ENCODE data around the gene THADA.
A peak's percentile ranks its signal among the peaks of the same experiment; 100 is the strongest.

Gene THADA

DNA sequence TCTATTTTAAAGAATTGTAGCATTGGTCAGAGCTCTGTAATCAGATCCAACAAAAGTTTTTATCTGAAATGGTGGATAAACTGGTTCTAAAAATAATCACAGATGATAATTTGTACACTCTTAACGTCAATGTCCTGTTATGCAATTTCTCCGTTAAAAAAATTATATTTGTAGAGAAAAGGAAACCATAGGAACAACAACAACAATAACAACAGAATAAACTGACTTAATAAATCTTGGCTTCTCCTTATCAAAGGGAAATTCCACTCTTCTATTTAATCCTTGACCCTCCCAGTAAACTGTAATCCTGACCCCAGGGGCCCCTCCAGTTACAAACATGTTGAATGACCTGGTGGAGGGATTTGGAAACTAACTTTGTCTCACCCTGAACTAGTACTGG, 290.8 kb downstream of the THADA start:
- no CpG with 5 or more reads among the region's 2 CpGs for WGBS (ENCODE audit: insufficient coverage)
- no peaks in the 10 kb centered on the region for H3K4me1 ChIP-seq (ENCODE audit: control extremely low read depth in 1 of 4, control insufficient read depth in 4 of 4, insufficient read depth in 4 of 4, low read length in 3 of 4)
- no peak overlapping the region for H3K27ac ChIP-seq (ENCODE audit: insufficient read depth in 1 of 2, low read depth in 1 of 2, low read length in 2 of 2, poor library complexity in 1 of 2, severe bottlenecking in 2 of 2)
- H3K9me3 ChIP-seq (ENCODE audit: control extremely low read depth in 1 of 5, control insufficient read depth in 4 of 5, insufficient read depth in 2 of 5, low read depth in 1 of 5, low read length in 4 of 5), result no peaks in the 10 kb centered on the region
- peak in 2 of 3 donors; percentile 10 to 14 for DNase-seq
- POLR2A ChIA-PET, result interaction anchor here (0.6 kb wide), 1 partner anchor 184 kb away, joined by 3 read pairs; no protein-coding TSS in a partner anchor
- H3K36me3 ChIP-seq (ENCODE audit: control insufficient read depth in 4 of 4, insufficient read depth in 4 of 4, low read length in 3 of 4), result peaks cover 0 to 4% (median under 1%) of the 10 kb centered on the region in 4 experiments
- no peaks in the 10 kb centered on the region for H3K27me3 ChIP-seq (replicated peaks in 2 of 5; ENCODE audit: control insufficient read depth in 4 of 5, insufficient read depth in 5 of 5, low read length in 4 of 5)
- no peak overlapping the region for H3K4me3 ChIP-seq (ENCODE audit: control insufficient read depth in 1 of 7, extremely low read depth in 1 of 7, insufficient read depth in 4 of 7, low read depth in 2 of 7, low read length in 6 of 7)
- CTCF ChIA-PET, result interaction anchor here (1.2 kb wide), 1 partner anchor 21 kb away, joined by 3 read pairs; no protein-coding TSS in a partner anchor

- Histone ChIP-seq H3K4me3 (ENCODE audit: control insufficient read depth in 1 of 7, extremely low read depth in 1 of 7, insufficient read depth in 4 of 7, low read depth in 2 of 7, low read length in 6 of 7) (no peak overlapping the region), H3K4me1 (ENCODE audit: control extremely low read depth in 1 of 4, control insufficient read depth in 4 of 4, insufficient read depth in 4 of 4, low read length in 3 of 4) (no peaks in the 10 kb centered on the region), H3K27me3 (replicated peaks in 2 of 5; ENCODE audit: control insufficient read depth in 4 of 5, insufficient read depth in 5 of 5, low read length in 4 of 5) (no peaks in the 10 kb centered on the region), H3K36me3 (ENCODE audit: control insufficient read depth in 4 of 4, insufficient read depth in 4 of 4, low read length in 3 of 4) (peaks cover 0 to 4% (median under 1%) of the 10 kb centered on the region in 4 experiments), H3K9me3 (ENCODE audit: control extremely low read depth in 1 of 5, control insufficient read depth in 4 of 5, insufficient read depth in 2 of 5, low read depth in 1 of 5, low read length in 4 of 5) (no peaks in the 10 kb centered on the region), H3K27ac (ENCODE audit: insufficient read depth in 1 of 2, low read depth in 1 of 2, low read length in 2 of 2, poor library complexity in 1 of 2, severe bottlenecking in 2 of 2) (no peak overlapping the region)
- ChIA-PET POLR2A (no interaction called here), CTCF (interaction anchor here (1.1 to 1.3 kb wide), 2 partner anchors 13 to 30 kb away, joined by 3 read pairs; no protein-coding TSS in a partner anchor)
- no peak for DNase-seq
- WGBS (ENCODE audit: insufficient coverage), result 96% methylated on average over 3 of the region's 3 CpGs
Observed at GRCh38 chr2:43303889-43304288, 291.9 kb downstream of the THADA start.

- Histone ChIP-seq H3K36me3 (ENCODE audit: control insufficient read depth in 4 of 4, insufficient read depth in 4 of 4, low read length in 3 of 4) (peaks cover 0 to 4% (median under 1%) of the 10 kb centered on the region in 4 experiments), H3K4me3 (ENCODE audit: control insufficient read depth in 1 of 7, extremely low read depth in 1 of 7, insufficient read depth in 4 of 7, low read depth in 2 of 7, low read length in 6 of 7) (no peak overlapping the region), H3K27ac (ENCODE audit: insufficient read depth in 1 of 2, low read depth in 1 of 2, low read length in 2 of 2, poor library complexity in 1 of 2, severe bottlenecking in 2 of 2) (no peak overlapping the region), H3K27me3 (replicated peaks in 2 of 5; ENCODE audit: control insufficient read depth in 4 of 5, insufficient read depth in 5 of 5, low read length in 4 of 5) (no peaks in the 10 kb centered on the region), H3K4me1 (ENCODE audit: control extremely low read depth in 1 of 4, control insufficient read depth in 4 of 4, insufficient read depth in 4 of 4, low read length in 3 of 4) (no peaks in the 10 kb centered on the region), H3K9me3 (ENCODE audit: control extremely low read depth in 1 of 5, control insufficient read depth in 4 of 5, insufficient read depth in 2 of 5, low read depth in 1 of 5, low read length in 4 of 5) (no peaks in the 10 kb centered on the region)
- ChIA-PET POLR2A (no interaction called here), CTCF (interaction anchor here (1.1 to 2.1 kb wide), 4 partner anchors 9 to 255 kb away, joined by 3 to 7 read pairs (median 3); no protein-coding TSS in a partner anchor)
- DNase-seq, result no peak
Observed at GRCh38 chr2:43302961-43303494, 292.8 kb downstream of the THADA start.

GRCh38 chr2:43302182-43302960, 293.5 kb downstream of the THADA start:
- H3K4me3 ChIP-seq (ENCODE audit: control insufficient read depth in 1 of 7, extremely low read depth in 1 of 7, insufficient read depth in 4 of 7, low read depth in 2 of 7, low read length in 6 of 7), result no peak overlapping the region

GRCh38 chr2:43300781-43301583, 294.9 kb downstream of the THADA start:
- no peak overlapping the region for H3K27ac ChIP-seq (ENCODE audit: insufficient read depth in 1 of 2, low read depth in 1 of 2, low read length in 2 of 2, poor library complexity in 1 of 2, severe bottlenecking in 2 of 2)
- no peaks in the 10 kb centered on the region for H3K9me3 ChIP-seq (ENCODE audit: control extremely low read depth in 1 of 5, control insufficient read depth in 4 of 5, insufficient read depth in 2 of 5, low read depth in 1 of 5, low read length in 4 of 5)
- ChIA-PET CTCF (interaction anchor here (2.1 kb wide), 1 partner anchor 11 kb away, joined by 7 read pairs; no protein-coding TSS in a partner anchor), POLR2A (no interaction called here)
- H3K4me1 ChIP-seq (ENCODE audit: control extremely low read depth in 1 of 4, control insufficient read depth in 4 of 4, insufficient read depth in 4 of 4, low read length in 3 of 4), result no peaks in the 10 kb centered on the region
- DNase-seq, result no peak
- no peaks in the 10 kb centered on the region for H3K27me3 ChIP-seq (replicated peaks in 2 of 5; ENCODE audit: control insufficient read depth in 4 of 5, insufficient read depth in 5 of 5, low read length in 4 of 5)
- WGBS (ENCODE audit: insufficient coverage), result 84% methylated on average over 10 of the region's 13 CpGs
- H3K4me3 ChIP-seq (ENCODE audit: control insufficient read depth in 1 of 7, extremely low read depth in 1 of 7, insufficient read depth in 4 of 7, low read depth in 2 of 7, low read length in 6 of 7), result no peak overlapping the region
- no peaks in the 10 kb centered on the region for H3K36me3 ChIP-seq (ENCODE audit: control insufficient read depth in 4 of 4, insufficient read depth in 4 of 4, low read length in 3 of 4)

More at GRCh38 chr2:43302182-43302960, 293.5 kb downstream of the THADA start:
- WGBS (ENCODE audit: insufficient coverage), result 90% methylated on average over 3 of the region's 3 CpGs
- POLR2A ChIA-PET, result no interaction called here
- no peak for DNase-seq
- CTCF ChIA-PET, result interaction anchor here (1.2 to 2.1 kb wide), 2 partner anchors 10 to 256 kb away, joined by 3 to 7 read pairs; no protein-coding TSS in a partner anchor
- Histone ChIP-seq H3K36me3 (ENCODE audit: control insufficient read depth in 4 of 4, insufficient read depth in 4 of 4, low read length in 3 of 4) (peaks cover 0 to 3% (median under 1%) of the 10 kb centered on the region in 4 experiments), H3K9me3 (ENCODE audit: control extremely low read depth in 1 of 5, control insufficient read depth in 4 of 5, insufficient read depth in 2 of 5, low read depth in 1 of 5, low read length in 4 of 5) (no peaks in the 10 kb centered on the region), H3K27ac (ENCODE audit: insufficient read depth in 1 of 2, low read depth in 1 of 2, low read length in 2 of 2, poor library complexity in 1 of 2, severe bottlenecking in 2 of 2) (no peak overlapping the region), H3K4me1 (ENCODE audit: control extremely low read depth in 1 of 4, control insufficient read depth in 4 of 4, insufficient read depth in 4 of 4, low read length in 3 of 4) (no peaks in the 10 kb centered on the region), H3K27me3 (replicated peaks in 2 of 5; ENCODE audit: control insufficient read depth in 4 of 5, insufficient read depth in 5 of 5, low read length in 4 of 5) (no peaks in the 10 kb centered on the region)

GRCh38 chr2:43300222-43300621, 295.6 kb downstream of the THADA start:
- Histone ChIP-seq H3K27me3 (replicated peaks in 2 of 5; ENCODE audit: control insufficient read depth in 4 of 5, insufficient read depth in 5 of 5, low read length in 4 of 5) (no peaks in the 10 kb centered on the region), H3K9me3 (ENCODE audit: control extremely low read depth in 1 of 5, control insufficient read depth in 4 of 5, insufficient read depth in 2 of 5, low read depth in 1 of 5, low read length in 4 of 5) (no peaks in the 10 kb centered on the region), H3K4me1 (ENCODE audit: control extremely low read depth in 1 of 4, control insufficient read depth in 4 of 4, insufficient read depth in 4 of 4, low read length in 3 of 4) (no peaks in the 10 kb centered on the region), H3K4me3 (ENCODE audit: control insufficient read depth in 1 of 7, extremely low read depth in 1 of 7, insufficient read depth in 4 of 7, low read depth in 2 of 7, low read length in 6 of 7) (no peak overlapping the region), H3K36me3 (ENCODE audit: control insufficient read depth in 4 of 4, insufficient read depth in 4 of 4, low read length in 3 of 4) (no peaks in the 10 kb centered on the region), H3K27ac (ENCODE audit: insufficient read depth in 1 of 2, low read depth in 1 of 2, low read length in 2 of 2, poor library complexity in 1 of 2, severe bottlenecking in 2 of 2) (no peak overlapping the region)
- DNase-seq, result no peak
- ChIA-PET CTCF (no interaction called here), POLR2A (no interaction called here)
- 92% methylated on average over 2 of the region's 4 CpGs for WGBS (ENCODE audit: insufficient coverage)

All from common myeloid progenitor, CD34-positive (primary cell).